MCF 10A (cell line): ENCODE results near the gene KIAA0319L. TPM values are rescaled to one million over a fixed set of nuclear protein-coding genes. Genes with fewer than 3 reads are reported as not detected.

ENCODE experiments used
- BruUV-seq: library from RNA; stranded (reverse); fragments of 400-500 nt; replicated peaks from 2 replicates; lab custom pipeline; 2021; lab: Mats Ljungman, UMichigan
- CTCF ChIA-PET: fragments of 300-600 bp; sonication (Branson Sonifier 250); formaldehyde crosslinking; extraction: SDS; loops from one replicate; lab custom pipeline; 2021; ENCODE audit warnings: antibody characterized with exemption, inconsistent platforms; lab: Yijun Ruan, JAX
- POLR2A ChIA-PET: fragments of 300-600, 350-650 bp; sonication (Branson Sonifier 250); formaldehyde crosslinking; extraction: SDS; loops from one replicate; lab custom pipeline; 2020; ENCODE audit warnings: antibody characterized with exemption, inconsistent platforms; lab: Yijun Ruan, JAX
- DNase-seq: peaks from one replicate; pipeline ENCODE4 v3.0.0-alpha.2; 2018; ENCODE audit not compliant: unreplicated experiment
- H3K27ac Mint-ChIP-seq: one replicate; pipeline ENCODE4 v1.8.0; 2022; ENCODE audit warnings: mild to moderate bottlenecking, low read depth, mixed read lengths; ENCODE audit not compliant: unreplicated experiment
- H3K27me3 Mint-ChIP-seq: one replicate; pipeline ENCODE4 v1.8.0; 2022; ENCODE audit warnings: mixed read lengths; ENCODE audit not compliant: insufficient read depth, unreplicated experiment
- H3K36me3 Mint-ChIP-seq: one replicate; pipeline ENCODE4 v1.8.0; 2022; ENCODE audit warnings: mild to moderate bottlenecking, moderate library complexity, mixed read lengths; ENCODE audit not compliant: insufficient read depth, unreplicated experiment
- H3K4me1 Mint-ChIP-seq: one replicate; pipeline ENCODE4 v1.8.0; 2022; ENCODE audit warnings: mixed read lengths; ENCODE audit not compliant: insufficient read depth, unreplicated experiment
- H3K4me3 Mint-ChIP-seq: one replicate; pipeline ENCODE4 v1.8.0; 2022; ENCODE audit warnings: mild to moderate bottlenecking, moderate library complexity, mixed read lengths; ENCODE audit not compliant: unreplicated experiment
- H3K9me3 Mint-ChIP-seq: one replicate; pipeline ENCODE4 v1.8.0; 2022; ENCODE audit warnings: mixed read lengths; ENCODE audit not compliant: unreplicated experiment
- intact Hi-C: fragments of 100-400 bp; cut with micrococcal nuclease; formaldehyde crosslinking; loops from 2 replicates; pipeline ENCODE4 v1.14.1; 2022
- total RNA-seq: library from RNA; stranded (reverse); gene quantifications from 2 replicates; pipeline ENCODE4 v1.2.3, GENCODE V29; 2022
- TF ChIP-seq, protein P1 (sequence below): fragments of 200-600 bp; IDR thresholded peaks from one replicate; pipeline ENCODE4 v1.8.0; 2022; ENCODE audit warnings: antibody characterized with exemption, mild to moderate bottlenecking; ENCODE audit not compliant: unreplicated experiment

Gene KIAA0319L
- total RNA-seq, 1 experiment from 2014 or later, result 50.7 TPM

DNA sequence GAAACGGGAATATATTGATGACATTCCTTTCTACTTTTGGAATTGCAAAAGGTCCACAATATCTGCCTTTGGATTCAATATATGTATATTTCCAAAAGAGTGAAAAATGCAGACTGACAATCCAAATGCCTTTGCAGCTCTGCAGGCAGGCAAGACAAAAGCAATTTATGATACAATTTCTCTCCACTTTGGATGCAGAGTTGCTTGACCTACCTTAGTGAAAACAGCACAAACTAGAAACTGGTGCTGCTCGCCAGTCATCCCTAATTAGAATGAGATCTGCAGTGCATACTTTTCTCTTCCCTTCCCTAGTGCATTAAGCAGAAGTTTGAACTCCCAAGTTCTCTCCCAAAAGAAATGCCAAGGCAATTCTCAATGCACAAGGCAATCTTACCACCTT lies 56.8 kb downstream of the KIAA0319L start:
- TF ChIP-seq, protein P1, sequence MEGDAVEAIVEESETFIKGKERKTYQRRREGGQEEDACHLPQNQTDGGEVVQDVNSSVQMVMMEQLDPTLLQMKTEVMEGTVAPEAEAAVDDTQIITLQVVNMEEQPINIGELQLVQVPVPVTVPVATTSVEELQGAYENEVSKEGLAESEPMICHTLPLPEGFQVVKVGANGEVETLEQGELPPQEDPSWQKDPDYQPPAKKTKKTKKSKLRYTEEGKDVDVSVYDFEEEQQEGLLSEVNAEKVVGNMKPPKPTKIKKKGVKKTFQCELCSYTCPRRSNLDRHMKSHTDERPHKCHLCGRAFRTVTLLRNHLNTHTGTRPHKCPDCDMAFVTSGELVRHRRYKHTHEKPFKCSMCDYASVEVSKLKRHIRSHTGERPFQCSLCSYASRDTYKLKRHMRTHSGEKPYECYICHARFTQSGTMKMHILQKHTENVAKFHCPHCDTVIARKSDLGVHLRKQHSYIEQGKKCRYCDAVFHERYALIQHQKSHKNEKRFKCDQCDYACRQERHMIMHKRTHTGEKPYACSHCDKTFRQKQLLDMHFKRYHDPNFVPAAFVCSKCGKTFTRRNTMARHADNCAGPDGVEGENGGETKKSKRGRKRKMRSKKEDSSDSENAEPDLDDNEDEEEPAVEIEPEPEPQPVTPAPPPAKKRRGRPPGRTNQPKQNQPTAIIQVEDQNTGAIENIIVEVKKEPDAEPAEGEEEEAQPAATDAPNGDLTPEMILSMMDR, result no peak
- Mint-ChIP-seq H3K36me3 (peaks cover 22% of the 10 kb centered on the region), H3K27ac (no peak overlapping the region), H3K4me3 (no peak overlapping the region), H3K4me1 (no peaks in the 10 kb centered on the region), H3K9me3 (no peaks in the 10 kb centered on the region), H3K27me3 (no peaks in the 10 kb centered on the region)
- intact Hi-C loops, result no loop called here
- no peak for DNase-seq
- BruUV-seq, result no TSS peak
- CTCF ChIA-PET, result interaction anchor here (0.6 kb wide), 1 partner anchor 57 kb away, joined by 4 read pairs; the partner anchor contains the start of genes KIAA0319L and NCDN
- POLR2A ChIA-PET, result no interaction called here

DNA sequence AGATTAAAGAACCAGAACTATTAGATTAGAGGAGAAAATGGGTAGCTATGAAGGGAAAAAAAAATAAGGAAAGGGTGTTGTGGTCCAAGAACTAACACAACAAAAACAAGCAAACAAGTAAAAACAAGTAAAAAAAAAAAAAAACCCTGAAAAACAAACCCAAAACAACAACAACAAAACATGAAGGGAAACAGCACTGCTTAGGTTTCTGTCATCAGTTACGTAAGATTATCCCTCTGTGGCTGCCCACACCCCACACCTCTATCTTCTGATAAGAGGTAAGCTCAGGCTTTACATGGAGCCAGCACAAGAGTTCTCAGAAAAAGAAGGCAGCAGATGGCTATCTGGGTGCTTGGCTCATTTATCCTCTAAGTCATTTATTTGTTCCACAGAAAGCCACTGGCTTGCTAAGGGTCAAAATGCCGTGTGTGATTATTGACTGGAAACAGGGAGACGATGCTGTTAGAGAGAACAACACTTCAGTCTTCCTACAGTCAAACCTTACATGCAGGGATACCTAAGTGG lies 57.5 kb downstream of the KIAA0319L start:
- no peaks in the 10 kb centered on the region for H3K9me3 Mint-ChIP-seq
- no TSS peak for BruUV-seq
- no peaks in the 10 kb centered on the region for H3K4me1 Mint-ChIP-seq
- H3K27me3 Mint-ChIP-seq, result no peaks in the 10 kb centered on the region
- ChIA-PET CTCF (no interaction called here), POLR2A (no interaction called here)
- H3K36me3 Mint-ChIP-seq, result peaks cover 18% of the 10 kb centered on the region
- no peak for DNase-seq
- H3K4me3 Mint-ChIP-seq, result no peak overlapping the region
- no peak overlapping the region for H3K27ac Mint-ChIP-seq
- intact Hi-C loops, result no loop called here
- TF ChIP-seq, protein P1, result no peak

DNA sequence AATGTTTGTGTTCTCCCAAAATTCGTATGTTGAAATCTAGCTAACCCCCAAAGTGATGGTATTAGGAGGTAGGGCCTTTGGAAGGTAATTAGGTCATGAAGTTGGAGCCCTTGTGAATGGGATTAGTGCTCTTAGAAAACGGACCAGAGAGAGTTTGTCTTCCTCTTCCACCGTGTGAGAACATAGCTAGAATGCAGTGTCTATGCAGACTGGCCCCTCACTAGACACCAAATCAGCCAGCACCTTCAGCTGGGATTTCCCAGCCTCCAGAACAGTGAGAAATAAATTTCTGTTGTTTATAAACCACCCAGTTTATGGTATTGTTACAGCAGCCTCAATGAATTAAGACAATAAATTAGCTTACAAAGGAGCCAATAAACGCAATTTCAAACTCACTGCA lies 58.0 kb downstream of the KIAA0319L start:
- Mint-ChIP-seq H3K27ac (no peak overlapping the region), H3K36me3 (peaks cover 16% of the 10 kb centered on the region)
- CTCF ChIA-PET, result interaction anchor here (0.6 kb wide), 1 partner anchor 34 kb away, joined by 8 read pairs; no protein-coding TSS in a partner anchor

DNA sequence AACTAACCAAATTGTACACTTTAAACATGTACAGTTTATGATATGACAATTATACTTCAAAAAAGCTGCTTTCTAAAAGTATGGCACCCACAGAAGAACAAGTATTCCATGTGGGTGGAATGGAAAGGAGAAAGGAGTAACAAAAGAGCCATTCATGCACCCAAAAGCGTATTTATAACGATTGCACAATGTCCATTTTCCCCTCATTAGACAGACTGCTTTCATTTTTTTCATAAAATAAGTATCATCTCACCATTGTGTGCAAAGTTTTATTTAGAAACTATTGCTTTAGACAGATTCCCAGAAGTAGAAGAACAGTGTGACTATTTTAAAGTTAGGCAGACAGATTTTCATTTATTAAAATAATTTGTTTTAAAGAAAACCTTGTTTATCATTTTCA lies 59.6 kb downstream of the KIAA0319L start:
- ChIA-PET CTCF (no interaction called here), POLR2A (no interaction called here)
- TF ChIP-seq, protein P1, result no peak
- no peaks in the 10 kb centered on the region for H3K27me3 Mint-ChIP-seq
- DNase-seq, result no peak
- no peak overlapping the region for H3K4me3 Mint-ChIP-seq
- intact Hi-C loops, result no loop called here
- peaks cover 20% of the 10 kb centered on the region for H3K36me3 Mint-ChIP-seq
- no TSS peak for BruUV-seq
- H3K9me3 Mint-ChIP-seq, result no peaks in the 10 kb centered on the region
- H3K4me1 Mint-ChIP-seq, result no peaks in the 10 kb centered on the region
- H3K27ac Mint-ChIP-seq, result no peak overlapping the region

More for the DNA sequence above, 58.0 kb downstream of the KIAA0319L start:
- Mint-ChIP-seq H3K4me3 (no peak overlapping the region), H3K27me3 (no peaks in the 10 kb centered on the region), H3K4me1 (no peaks in the 10 kb centered on the region), H3K9me3 (no peaks in the 10 kb centered on the region)
- no TSS peak for BruUV-seq
- no peak for DNase-seq
- POLR2A ChIA-PET, result no interaction called here
- intact Hi-C loops, result no loop called here
- TF ChIP-seq, protein P1, result no peak
